Breast epithelium (tissue), 4 donors: ENCODE data around the gene GRIK3. TPM values are rescaled to one million over a fixed set of nuclear protein-coding genes. Genes with fewer than 3 reads are reported as not detected.

Experiments
- DNase-seq, 2 donors: peaks; one replicate each; pipeline ENCODE4 v3.0.0-alpha.2; 2019; ENCODE audit warnings: low spot score in 2 of 2
- H3K27ac ChIP-seq, 2 donors: fragments of 200-600 bp; sonication (generic) in 1 of 2; one replicate each; pipeline ENCODE4 v1.5.1; 2016 to 2019; ENCODE audit warnings: mild to moderate bottlenecking in 1 of 2
- H3K27me3 ChIP-seq, 2 donors: fragments of 200-600 bp; sonication (generic) in 1 of 2; one replicate each; pipeline versions ENCODE4 v1.5.1 to v1.6.0; 2017 to 2019; ENCODE audit warnings: control low read depth in 1 of 2, mild to moderate bottlenecking in 1 of 2
- H3K36me3 ChIP-seq: fragments of 200-600 bp; one replicate; pipeline ENCODE4 v1.5.1; 2019
- H3K4me1 ChIP-seq, 2 donors: fragments of 200-600 bp; sonication (generic); one replicate each; pipeline ENCODE4 v1.5.1; 2016 to 2019; ENCODE audit warnings: control low read depth in 1 of 2
- H3K4me3 ChIP-seq, 3 donors: fragments of 200-600 bp; sonication (generic); 1 replicate in 2 of 3; 2 replicates in 1 of 3; pipeline ENCODE4 v1.5.1; 2016 to 2019; ENCODE audit warnings: mild to moderate bottlenecking in 3 of 3, moderate library complexity in 2 of 3
- H3K9me3 ChIP-seq, 2 donors: fragments of 200-600 bp; sonication (generic) in 1 of 2; one replicate each; pipeline ENCODE4 v1.5.1; 2016 to 2019; ENCODE audit warnings: control low read depth in 1 of 2
- CTCF ChIP-seq, 3 donors: fragments of 450-650 bp; IDR thresholded peaks; one replicate each; pipeline ENCODE4 v1.5.1; 2016 to 2017; ENCODE audit warnings: antibody characterized with exemption in 3 of 3, mild to moderate bottlenecking in 3 of 3, moderate library complexity in 3 of 3
- POLR2A ChIP-seq: fragments of 450-650 bp; IDR thresholded peaks from one replicate; pipeline ENCODE4 v1.6.1; 2016; ENCODE audit warnings: antibody characterized with exemption, mild to moderate bottlenecking, moderate library complexity
- POLR2AphosphoS5 ChIP-seq, 3 donors: sonication (generic); formaldehyde crosslinking; IDR thresholded peaks; one replicate each; pipeline ENCODE4 v1.6.1; 2017; ENCODE audit warnings: antibody characterized with exemption in 3 of 3
- intact Hi-C: fragments of 100-400 bp; cut with DNase I; formaldehyde crosslinking; loops from one replicate; pipeline ENCODE4 v1.15.1; 2023; ENCODE audit warnings: low total_unique reads
- total RNA-seq, 3 donors: library from RNA; depleted of rRNA; stranded (reverse); fragments of >200 nt; gene quantifications; one replicate each; pipeline ENCODE4 v1.1.0, GENCODE V29; 2016

GRIK3 gene
- total RNA-seq, 3 donors from 2014 or later: under 0.01 to 10.0 (median 4.6) TPM

GRCh38 chr1:37040261-37040660 is 5.9 kb upstream of the GRIK3 start:
- peaks cover 0 to 19% of the 10 kb centered on the region in 2 donors for H3K27me3 ChIP-seq
- TF ChIP-seq POLR2A (no peak), POLR2AphosphoS5 (IDR thresholded peaks at IDR 0.05) (no peak), CTCF (IDR thresholded peaks at IDR 0.05) (no peak)
- intact Hi-C loops: no loop called here
- no peaks in the 10 kb centered on the region for H3K36me3 ChIP-seq
- no peaks in the 10 kb centered on the region for H3K9me3 ChIP-seq
- no peaks in the 10 kb centered on the region for H3K4me1 ChIP-seq
- H3K4me3 ChIP-seq: no peak overlapping the region
- H3K27ac ChIP-seq: peak overlapping the region in 1 of 2 donors; percentile 25
- no peak for DNase-seq

- Histone ChIP-seq H3K4me3 (no peak overlapping the region), H3K36me3 (no peaks in the 10 kb centered on the region), H3K27me3 (peaks cover 0 to 35% of the 10 kb centered on the region in 2 donors), H3K9me3 (no peaks in the 10 kb centered on the region), H3K27ac (peak overlapping the region; percentile 65 to 66), H3K4me1 (peaks cover 0 to 1% of the 10 kb centered on the region in 2 donors)
- TF ChIP-seq POLR2AphosphoS5 (IDR thresholded peaks at IDR 0.05) (no peak), CTCF (IDR thresholded peaks at IDR 0.05) (peak in 1 of 3 donors; percentile 18)
- intact Hi-C loops: loop anchor here (5.0 kb wide), 1 partner anchor 601 kb away; no protein-coding TSS in a partner anchor
- DNase-seq: peak; percentile 50 to 63
These were observed 4.1 kb upstream of the GRIK3 start for GRCh38 chr1:37038227-37039093.

DNA sequence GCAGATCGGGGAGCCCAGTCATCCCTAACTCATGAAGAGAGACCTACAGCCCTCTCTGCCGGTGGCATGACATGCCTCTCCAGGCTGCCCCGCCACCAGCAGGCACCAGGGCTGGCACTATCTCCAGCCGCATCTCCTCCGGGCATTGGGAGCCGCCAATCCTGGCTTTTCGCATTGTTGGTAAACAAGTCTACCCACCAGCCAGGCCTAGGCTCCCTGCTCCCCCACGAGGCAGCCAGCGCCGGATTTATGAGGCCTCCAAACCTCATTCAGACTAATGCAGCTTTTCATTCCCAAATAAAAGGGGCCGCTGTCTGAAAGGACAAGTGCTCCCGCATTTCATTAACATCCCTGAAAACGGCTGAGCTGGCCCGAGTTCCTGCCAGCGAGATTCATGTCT is 3.4 kb upstream of the GRIK3 start:
- Histone ChIP-seq H3K4me3 (no peak overlapping the region), H3K9me3 (no peaks in the 10 kb centered on the region), H3K27me3 (peaks cover 0 to 38% of the 10 kb centered on the region in 2 donors), H3K36me3 (no peaks in the 10 kb centered on the region), H3K4me1 (peaks cover 0 to 7% of the 10 kb centered on the region in 2 donors), H3K27ac (peak overlapping the region; percentile 65 to 66)
- intact Hi-C loops: loop anchor here (1.0 to 5.0 kb wide), 2 partner anchors 20 to 600 kb away; no protein-coding TSS in a partner anchor
- TF ChIP-seq POLR2A (no peak), CTCF (IDR thresholded peaks at IDR 0.05) (no peak), POLR2AphosphoS5 (IDR thresholded peaks at IDR 0.05) (no peak)
- no peak for DNase-seq

- Histone ChIP-seq H3K4me1 (peaks cover 0 to 7% of the 10 kb centered on the region in 2 donors), H3K27me3 (peaks cover 0 to 47% of the 10 kb centered on the region in 2 donors), H3K36me3 (no peaks in the 10 kb centered on the region), H3K4me3 (peak overlapping the region in 1 of 3 donors; percentile 3), H3K9me3 (no peaks in the 10 kb centered on the region), H3K27ac (peak overlapping the region in 1 of 2 donors; percentile 55)
- intact Hi-C loops: loop anchor here (1.0 to 5.0 kb wide), 2 partner anchors 21 to 599 kb away; no protein-coding TSS in a partner anchor
- DNase-seq: no peak
- TF ChIP-seq POLR2AphosphoS5 (IDR thresholded peaks at IDR 0.05): no peak
- no peak for TF ChIP-seq POLR2A
- TF ChIP-seq CTCF (IDR thresholded peaks at IDR 0.05): no peak
These were observed 2.3 kb upstream of the GRIK3 start for GRCh38 chr1:37036667-37037053.
